Fibroblast of lung (primary cell): ENCODE data around the gene CR2. TPM values are rescaled to one million over a fixed set of nuclear protein-coding genes. Genes with fewer than 3 reads are reported as not detected.
"Not testable (repeated sequence)": the region's sequence is repeated elsewhere in the genome, so short reads cannot be mapped to it uniquely, and the experiment has no call there.

Source experiments
- DNase-seq, 2 donors: peaks; one replicate each; pipeline versions ENCODE4 v3.0.0 to v3.0.0-alpha.2; 2010; ENCODE audit warnings: low read depth in 2 of 2
- H2AFZ ChIP-seq: 2 replicates; pipeline ENCODE4 v1.5.1; 2012; ENCODE audit warnings: low read length, control low read depth, inconsistent platforms
- H3K27ac ChIP-seq: 2 replicates; pipeline ENCODE4 v1.5.1; 2011; ENCODE audit warnings: low read length, control low read depth; ENCODE audit not compliant: insufficient read depth
- H3K27me3 ChIP-seq: 2 replicates; pipeline ENCODE4 v1.5.1; 2011; ENCODE audit warnings: mild to moderate bottlenecking, low read length; ENCODE audit not compliant: control insufficient read depth, insufficient read depth
- H3K36me3 ChIP-seq: 2 replicates; pipeline ENCODE4 v1.5.1; 2011; ENCODE audit warnings: low read length; ENCODE audit not compliant: control insufficient read depth, insufficient read depth
- H3K4me1 ChIP-seq: 2 replicates; pipeline ENCODE4 v1.5.1; 2011; ENCODE audit warnings: low read length; ENCODE audit not compliant: control insufficient read depth, insufficient read depth; ENCODE audit errors: extremely low read depth
- H3K4me2 ChIP-seq: 2 replicates; pipeline ENCODE4 v1.5.1; 2011; ENCODE audit warnings: low read length, control low read depth; ENCODE audit not compliant: insufficient read depth; ENCODE audit errors: extremely low read depth
- H3K4me3 ChIP-seq, 4 experiments: fragments of 200-600 bp in 1 of 4; sonication (generic) in 1 of 4; replicated peaks in 1 of 4; 2 replicates each; pipeline ENCODE4 v1.5.1; 2011 to 2016; ENCODE audit warnings: low read length in 4 of 4, low read depth in 3 of 4, mild to moderate bottlenecking in 3 of 4, control low read depth in 2 of 4, inconsistent platforms in 1 of 4, mixed read lengths in 1 of 4; ENCODE audit not compliant: insufficient read depth in 1 of 4; ENCODE audit errors: control extremely low read depth in 1 of 4
- H3K79me2 ChIP-seq: 2 replicates; pipeline ENCODE4 v1.5.1; 2012; ENCODE audit warnings: mild to moderate bottlenecking, low read length, inconsistent platforms; ENCODE audit not compliant: control insufficient read depth, insufficient read depth
- H3K9ac ChIP-seq: 2 replicates; pipeline ENCODE4 v1.5.1; 2011; ENCODE audit warnings: mild to moderate bottlenecking, low read length, control low read depth; ENCODE audit not compliant: insufficient read depth
- H3K9me3 ChIP-seq: 2 replicates; pipeline ENCODE4 v1.5.1; 2012; ENCODE audit warnings: low read depth, low read length; ENCODE audit not compliant: control insufficient read depth, insufficient read depth
- H4K20me1 ChIP-seq: 2 replicates; pipeline ENCODE4 v1.5.1; 2011; ENCODE audit warnings: low read length; ENCODE audit not compliant: control insufficient read depth, insufficient read depth; ENCODE audit errors: extremely low read depth
- EZH2 ChIP-seq: IDR thresholded peaks from 2 replicates; pipeline ENCODE4 v1.5.1; 2012; ENCODE audit warnings: low read length, control low read depth, mild to moderate bottlenecking; ENCODE audit errors: missing control alignments
- polyA plus RNA-seq, 2 donors: library from polyadenylated mRNA; depleted of rRNA in 1 of 2; stranded (reverse) in 1 of 2; unstranded in 1 of 2; fragments of >200 nt; gene quantifications; 2 replicates each; pipeline ENCODE4 v1.2.1, GENCODE V29; 2011 to 2012; ENCODE audit warnings: missing spikeins in 1 of 2
- total RNA-seq: library from RNA; depleted of rRNA; stranded (reverse); fragments of >200 nt; gene quantifications from 2 replicates; pipeline ENCODE4 v1.2.1, GENCODE V29; 2014
- TF ChIP-seq, protein P1 (sequence below), 2 donors: IDR thresholded peaks in 1 of 2; conservative IDR thresholded peaks in 1 of 2; 1 replicate in 1 of 2; 2 replicates in 1 of 2; pipeline ENCODE4 v1.5.1; 2011 to 2012; ENCODE audit warnings: low read length in 2 of 2, control low read depth in 1 of 2, inconsistent platforms in 1 of 2, low read depth in 1 of 2, mild to moderate bottlenecking in 1 of 2

CR2 gene
- total and polyA plus RNA-seq, 2 donors (not counting 1 experiment from before 2014, with no cell fraction given): not detected

DNA sequence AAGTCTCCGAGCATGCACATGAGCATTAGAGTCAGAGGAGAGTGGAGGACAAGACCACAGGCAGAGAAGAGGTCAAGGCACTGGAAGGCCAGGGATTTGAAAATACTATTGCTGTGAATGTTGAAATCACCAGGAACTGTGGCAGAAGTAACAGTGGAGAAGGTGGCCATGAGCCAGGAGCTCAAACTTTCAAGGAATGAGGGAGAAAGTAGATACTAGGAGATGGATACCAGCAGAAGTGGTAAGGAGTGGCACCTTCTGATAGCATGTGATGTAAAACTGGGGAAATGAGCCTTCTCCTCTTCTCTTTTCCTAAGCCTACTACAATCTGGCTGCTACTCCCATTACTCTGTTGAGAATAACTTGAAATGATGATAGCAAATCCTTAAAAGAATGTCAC, 40.0 kb downstream of the CR2 start:
- H3K4me2 ChIP-seq: no peak overlapping the region
- H3K4me3 ChIP-seq: no peak overlapping the region
- no peaks in the 10 kb centered on the region for H3K4me1 ChIP-seq
- DNase-seq: no peak
- H3K27ac ChIP-seq: no peak overlapping the region
- TF ChIP-seq, protein P1, sequence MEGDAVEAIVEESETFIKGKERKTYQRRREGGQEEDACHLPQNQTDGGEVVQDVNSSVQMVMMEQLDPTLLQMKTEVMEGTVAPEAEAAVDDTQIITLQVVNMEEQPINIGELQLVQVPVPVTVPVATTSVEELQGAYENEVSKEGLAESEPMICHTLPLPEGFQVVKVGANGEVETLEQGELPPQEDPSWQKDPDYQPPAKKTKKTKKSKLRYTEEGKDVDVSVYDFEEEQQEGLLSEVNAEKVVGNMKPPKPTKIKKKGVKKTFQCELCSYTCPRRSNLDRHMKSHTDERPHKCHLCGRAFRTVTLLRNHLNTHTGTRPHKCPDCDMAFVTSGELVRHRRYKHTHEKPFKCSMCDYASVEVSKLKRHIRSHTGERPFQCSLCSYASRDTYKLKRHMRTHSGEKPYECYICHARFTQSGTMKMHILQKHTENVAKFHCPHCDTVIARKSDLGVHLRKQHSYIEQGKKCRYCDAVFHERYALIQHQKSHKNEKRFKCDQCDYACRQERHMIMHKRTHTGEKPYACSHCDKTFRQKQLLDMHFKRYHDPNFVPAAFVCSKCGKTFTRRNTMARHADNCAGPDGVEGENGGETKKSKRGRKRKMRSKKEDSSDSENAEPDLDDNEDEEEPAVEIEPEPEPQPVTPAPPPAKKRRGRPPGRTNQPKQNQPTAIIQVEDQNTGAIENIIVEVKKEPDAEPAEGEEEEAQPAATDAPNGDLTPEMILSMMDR (conservative IDR thresholded peaks at IDR 0.05 in 1 of 2, IDR thresholded peaks at IDR 0.05 in 1 of 2; ENCODE audit: low read depth in 1 of 2, low read length in 2 of 2): no peak
- TF ChIP-seq EZH2: no peak
- no peak overlapping the region for H2AFZ ChIP-seq
- H3K36me3 ChIP-seq: no peaks in the 10 kb centered on the region
- no peaks in the 10 kb centered on the region for H3K9me3 ChIP-seq
- no peaks in the 10 kb centered on the region for H4K20me1 ChIP-seq
- peaks cover 21% of the 10 kb centered on the region for H3K27me3 ChIP-seq
- H3K79me2 ChIP-seq: no peaks in the 10 kb centered on the region
- H3K9ac ChIP-seq: no peak overlapping the region

DNA sequence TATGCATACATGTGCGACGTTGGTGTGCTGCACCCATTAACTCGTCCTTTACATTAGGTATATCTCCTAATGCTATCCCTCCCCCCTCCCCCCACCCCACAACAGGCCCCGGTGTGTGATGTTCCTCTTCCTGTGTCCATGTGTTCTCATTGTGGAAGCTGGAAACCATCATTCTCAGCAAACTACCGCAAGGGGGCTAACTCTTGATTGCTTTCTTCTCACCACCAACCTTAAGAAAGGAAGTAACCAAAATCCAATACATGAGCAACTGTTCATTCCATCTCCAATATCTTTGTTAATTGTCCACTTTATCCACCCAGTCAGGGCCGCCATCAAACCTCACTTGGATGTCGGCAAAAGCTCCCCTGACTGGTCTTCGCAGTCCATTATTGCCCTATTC, 41.2 kb downstream of the CR2 start:
- not testable (repeated sequence) for H3K4me1 ChIP-seq, H4K20me1 ChIP-seq, H2AFZ ChIP-seq, DNase-seq, H3K9ac ChIP-seq, H3K4me3 ChIP-seq, H3K79me2 ChIP-seq, H3K9me3 ChIP-seq, H3K27ac ChIP-seq, H3K36me3 ChIP-seq, H3K4me2 ChIP-seq
- H3K27me3 ChIP-seq: peaks cover 21% of the 10 kb centered on the region

DNA sequence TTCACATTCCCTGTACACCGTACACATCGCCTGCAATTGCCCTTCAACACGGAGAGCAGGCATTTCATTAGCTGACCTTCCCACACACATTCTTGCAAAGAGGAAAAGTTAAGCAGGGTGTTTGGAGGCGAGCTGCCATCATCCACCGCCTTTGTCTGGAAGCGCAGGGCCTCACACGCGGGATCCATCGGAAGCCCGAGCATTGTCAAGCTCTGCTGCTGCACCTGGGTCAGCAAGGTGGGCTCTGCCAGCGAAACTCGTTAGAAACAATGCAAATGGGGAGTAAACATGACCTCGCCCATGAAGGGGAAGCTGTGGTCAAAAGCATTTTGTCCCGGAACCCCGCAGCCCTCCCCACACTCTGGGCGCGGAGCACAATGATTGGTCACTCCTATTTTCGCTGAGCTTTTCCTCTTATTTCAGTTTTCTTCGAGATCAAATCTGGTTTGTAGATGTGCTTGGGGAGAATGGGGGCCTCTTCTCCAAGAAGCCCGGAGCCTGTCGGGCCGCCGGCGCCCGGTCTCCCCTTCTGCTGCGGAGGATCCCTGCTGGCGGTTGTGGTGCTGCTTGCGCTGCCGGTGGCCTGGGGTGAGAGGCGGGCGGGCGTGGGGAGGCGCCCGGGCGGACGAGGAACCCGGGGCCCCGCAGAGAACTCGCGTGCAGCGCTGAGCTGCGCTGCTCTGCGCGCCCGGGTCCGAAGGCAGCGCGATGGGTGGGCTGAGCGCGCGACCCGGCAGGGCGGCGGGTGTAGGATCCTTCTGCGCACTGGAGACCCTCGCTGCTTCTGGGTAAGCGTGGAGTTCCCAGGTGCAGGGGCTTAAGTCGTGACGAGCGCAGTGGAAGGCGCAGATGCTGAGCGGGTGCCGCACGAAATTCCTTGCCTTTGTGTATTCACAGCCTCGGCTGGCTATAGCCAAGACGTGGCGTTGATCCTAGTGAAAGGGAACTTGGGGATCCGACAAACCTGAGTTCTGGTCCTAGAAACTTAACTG, 42.0 kb downstream of the CR2 start, which contains the start of gene CR1:
Gene CR1 (plus strand): TSS at position 357 of the 992 bp plus-strand sequence. CDS start 111 bp downstream, at position 468.
- Histone ChIP-seq H2AFZ (no peak within 1 kb of the TSS), H3K27me3 (peaks cover 21% of the 10 kb centered on the region), H3K27ac (no peak within 1 kb of the TSS), H3K4me1 (no peaks in the 10 kb centered on the region), H3K9ac (no peak within 1 kb of the TSS), H3K4me2 (peak within 1 kb of the TSS; percentile 44), H3K4me3 (peak within 1 kb of the TSS in 2 of 4 experiments; percentile 16 to 33), H4K20me1 (no peaks in the 10 kb centered on the region), H3K9me3 (no peaks in the 10 kb centered on the region), H3K36me3 (no peaks in the 10 kb centered on the region), H3K79me2 (no peaks in the 10 kb centered on the region)
- peak in 1 of 2 donors; percentile 1 for DNase-seq
- TF ChIP-seq, protein P1 (conservative IDR thresholded peaks at IDR 0.05 in 1 of 2, IDR thresholded peaks at IDR 0.05 in 1 of 2; ENCODE audit: low read depth in 1 of 2, low read length in 2 of 2): no peak
- peak; percentile 18 for TF ChIP-seq EZH2
